Activated CD4-positive, CD25-positive, alpha-beta regulatory T cell (primary cell): Measurements from ENCODE around the gene SIVA1.
"Not testable (repeated sequence)": the region's sequence is repeated elsewhere in the genome, so short reads cannot be mapped to it uniquely, and the experiment has no call there.

ENCODE experiments used
- DNase-seq, 4 experiments: peaks; one replicate each; lab custom pipeline; 2025; lab: John Stamatoyannopoulos, UW

Gene SIVA1

DNA sequence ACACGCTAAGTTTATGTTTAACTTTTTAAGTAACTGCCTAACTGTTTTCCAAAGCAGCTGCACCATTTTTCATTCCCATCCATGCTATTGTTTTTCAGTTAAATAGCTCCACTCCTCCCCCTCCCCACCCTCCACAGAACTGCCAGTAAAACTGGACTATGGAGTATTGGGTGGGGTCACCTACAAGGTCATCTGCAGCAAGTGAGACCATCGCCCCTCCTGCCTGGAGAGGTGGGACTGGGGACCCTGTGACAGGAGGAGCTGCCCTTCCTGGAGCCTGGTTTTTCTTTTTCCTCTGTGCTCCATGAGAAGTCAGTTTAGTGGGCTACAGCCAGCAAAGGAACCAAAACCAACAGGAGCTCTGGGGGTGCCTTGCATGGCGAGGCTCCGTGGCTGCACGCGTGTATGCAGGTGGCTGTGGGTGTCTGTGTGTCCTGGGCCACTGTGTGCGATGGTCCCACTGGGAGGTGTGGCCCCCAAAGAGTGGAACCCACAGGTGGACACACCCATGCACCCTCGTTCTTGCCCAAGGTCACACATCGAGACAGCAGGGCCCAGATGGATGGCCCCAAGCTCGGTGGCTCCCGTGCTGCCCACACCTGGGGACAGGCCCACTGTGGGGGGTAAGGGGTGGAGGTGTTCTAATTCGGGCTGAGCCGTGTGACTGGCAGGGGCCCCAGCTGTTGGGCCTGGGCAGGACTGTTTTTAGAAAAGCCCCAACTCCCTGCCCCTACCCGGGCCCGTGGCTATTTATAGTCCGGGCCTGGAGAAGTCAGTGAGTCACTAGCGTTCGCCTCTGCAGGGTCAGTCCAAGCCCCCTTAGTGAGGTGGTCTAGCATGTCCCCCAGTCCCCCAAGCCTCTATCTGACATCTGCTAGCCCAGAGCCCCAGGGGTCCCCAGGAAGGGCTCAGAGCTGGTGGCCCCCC lies 31.2 kb upstream of the SIVA1 start:
- no peak for DNase-seq

DNA sequence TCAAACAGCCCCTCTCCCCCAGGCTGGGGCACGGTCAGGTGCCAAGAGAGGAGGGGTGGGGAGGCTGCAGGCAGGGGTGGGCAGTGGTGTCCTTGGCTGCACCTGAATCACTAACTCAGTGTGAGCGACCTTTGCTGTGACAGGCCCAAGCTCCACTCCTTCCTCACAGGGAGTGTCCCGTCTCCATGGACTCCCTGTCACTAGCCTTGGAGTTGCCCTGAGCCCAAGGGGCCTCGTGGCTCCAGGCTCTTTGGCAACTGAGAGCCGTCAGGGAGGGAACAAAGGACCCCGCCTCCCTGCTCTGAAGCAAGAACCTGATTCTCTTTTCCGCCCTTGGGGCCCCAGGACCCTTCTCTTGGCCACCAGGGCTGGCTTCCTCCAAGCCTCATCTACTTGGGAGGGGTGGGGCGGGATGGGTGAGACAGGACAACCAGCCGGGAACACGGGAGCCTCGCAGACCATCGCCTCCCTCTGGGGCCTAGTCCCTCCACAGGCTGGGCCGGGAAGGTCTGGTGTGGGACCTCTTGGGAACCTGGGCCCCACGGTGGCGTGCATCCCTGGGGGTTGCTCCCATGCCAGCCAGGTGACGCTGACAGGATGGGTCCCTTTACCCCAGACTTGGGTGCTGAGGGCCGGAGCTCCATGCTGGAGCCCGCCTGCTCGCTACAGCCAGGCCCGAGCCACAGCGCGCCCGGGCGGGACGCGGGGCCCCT lies 29.9 kb upstream of the SIVA1 start:
- no peak for DNase-seq

DNA sequence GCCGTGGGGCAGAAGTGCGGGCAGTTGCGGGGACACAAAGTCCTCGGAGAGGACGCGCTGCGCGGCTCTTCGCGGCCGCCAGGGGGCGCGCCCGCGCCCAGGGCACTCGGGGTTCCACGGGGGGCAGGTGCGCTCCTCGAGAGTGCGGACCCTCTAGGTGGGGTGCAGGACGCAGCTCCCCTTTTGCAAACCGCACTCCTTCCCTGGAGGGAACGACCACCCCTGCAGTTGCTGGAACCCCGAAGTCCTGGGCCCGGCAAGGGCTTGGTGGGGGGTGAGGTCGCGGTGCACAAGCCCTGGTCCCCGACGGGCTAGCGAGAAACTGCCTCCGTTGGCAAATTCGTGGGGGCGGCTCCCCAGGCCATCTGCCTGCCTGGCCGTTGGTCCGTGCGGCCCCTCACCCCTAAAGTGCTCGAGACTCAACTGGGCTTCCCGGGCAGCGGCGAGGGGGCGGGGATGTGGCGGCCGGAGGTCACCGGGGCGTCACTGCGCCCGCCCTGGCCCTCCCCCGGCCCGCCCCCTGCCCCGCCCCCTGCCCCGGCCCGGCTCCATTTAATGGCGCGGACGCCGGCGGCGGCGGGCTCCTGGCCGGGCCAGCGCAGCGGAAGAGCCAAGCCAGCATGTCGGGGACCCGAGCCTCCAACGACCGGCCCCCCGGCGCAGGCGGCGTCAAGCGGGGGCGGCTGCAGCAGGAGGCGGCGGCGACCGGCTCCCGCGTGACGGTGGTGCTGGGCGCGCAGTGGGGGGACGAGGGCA lies 29.1 kb upstream of the SIVA1 start, which contains the start of gene ADSS1:
Gene ADSS1, plus strand, starts transcription at position 579 of the 756 bp plus-strand sequence. Its CDS starts 42 bp downstream, at position 621.
- peak in 3 of 4 experiments; percentile 31 to 43 (median 31) for DNase-seq

DNA sequence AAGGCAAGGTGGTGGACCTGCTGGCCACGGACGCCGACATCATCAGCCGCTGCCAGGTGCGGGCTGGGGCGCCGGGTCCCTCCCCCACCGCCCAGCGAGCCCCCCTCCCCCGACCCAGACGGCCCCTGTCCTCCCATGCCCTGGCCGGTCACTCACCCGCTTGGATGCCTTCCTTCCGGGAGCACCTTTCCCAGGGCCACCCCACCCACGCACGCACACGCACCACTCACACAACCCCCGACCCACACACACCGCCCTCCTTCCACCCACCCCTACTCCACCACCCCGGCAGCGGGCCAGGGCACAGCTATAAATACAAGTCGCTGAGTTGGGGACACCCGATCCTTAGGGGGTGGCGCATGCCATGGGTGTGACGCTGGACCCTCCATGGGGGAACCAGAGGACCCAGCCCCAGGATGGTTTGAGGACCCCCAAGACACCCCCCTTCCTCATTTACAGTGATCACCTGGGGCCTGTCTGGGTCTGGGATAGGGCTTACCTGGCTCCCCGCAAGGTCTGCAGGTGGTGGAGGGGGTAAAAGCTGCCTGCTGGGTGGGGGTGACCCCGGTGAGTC lies 28.5 kb upstream of the SIVA1 start:
- no peak for DNase-seq

DNA sequence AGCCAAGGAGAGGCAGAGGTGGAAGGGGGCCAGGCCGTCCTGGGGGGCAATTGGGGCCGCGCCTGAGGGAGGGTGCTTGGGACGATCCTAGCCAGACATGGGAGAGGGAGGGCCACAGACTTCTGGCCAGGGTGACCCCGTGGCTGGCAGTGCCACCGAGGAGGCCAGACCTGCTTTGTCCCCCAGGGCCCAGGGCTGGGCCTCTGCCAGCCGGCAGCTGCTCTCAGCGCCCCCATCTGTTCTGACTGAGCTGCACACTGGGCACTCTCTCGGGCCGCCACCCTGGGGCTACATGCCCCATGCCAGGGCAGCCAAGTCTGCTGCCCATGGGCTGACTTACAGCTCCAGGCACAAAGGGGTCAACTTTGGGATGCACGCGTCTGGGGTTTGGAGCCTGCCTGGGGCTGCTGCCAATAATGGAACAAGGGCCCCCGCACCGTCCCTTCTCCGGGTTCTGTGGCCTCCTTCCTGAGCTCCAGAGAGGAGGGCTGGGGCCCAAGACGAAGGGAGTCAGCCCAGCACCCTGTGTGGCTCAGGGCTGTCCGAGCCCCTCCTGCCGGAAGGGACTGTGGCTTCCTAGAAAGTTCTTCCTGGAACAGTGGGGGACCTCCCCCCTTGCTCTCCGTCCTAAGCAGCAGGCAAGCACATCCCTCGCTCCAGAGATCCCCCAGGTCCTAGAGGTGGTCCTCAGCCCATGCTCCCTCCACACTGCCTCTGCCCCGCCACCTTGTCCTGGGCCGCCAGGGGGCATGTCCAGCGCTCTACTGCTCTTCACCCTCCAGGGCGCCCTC lies 27.8 kb upstream of the SIVA1 start:
- DNase-seq: no peak

DNA sequence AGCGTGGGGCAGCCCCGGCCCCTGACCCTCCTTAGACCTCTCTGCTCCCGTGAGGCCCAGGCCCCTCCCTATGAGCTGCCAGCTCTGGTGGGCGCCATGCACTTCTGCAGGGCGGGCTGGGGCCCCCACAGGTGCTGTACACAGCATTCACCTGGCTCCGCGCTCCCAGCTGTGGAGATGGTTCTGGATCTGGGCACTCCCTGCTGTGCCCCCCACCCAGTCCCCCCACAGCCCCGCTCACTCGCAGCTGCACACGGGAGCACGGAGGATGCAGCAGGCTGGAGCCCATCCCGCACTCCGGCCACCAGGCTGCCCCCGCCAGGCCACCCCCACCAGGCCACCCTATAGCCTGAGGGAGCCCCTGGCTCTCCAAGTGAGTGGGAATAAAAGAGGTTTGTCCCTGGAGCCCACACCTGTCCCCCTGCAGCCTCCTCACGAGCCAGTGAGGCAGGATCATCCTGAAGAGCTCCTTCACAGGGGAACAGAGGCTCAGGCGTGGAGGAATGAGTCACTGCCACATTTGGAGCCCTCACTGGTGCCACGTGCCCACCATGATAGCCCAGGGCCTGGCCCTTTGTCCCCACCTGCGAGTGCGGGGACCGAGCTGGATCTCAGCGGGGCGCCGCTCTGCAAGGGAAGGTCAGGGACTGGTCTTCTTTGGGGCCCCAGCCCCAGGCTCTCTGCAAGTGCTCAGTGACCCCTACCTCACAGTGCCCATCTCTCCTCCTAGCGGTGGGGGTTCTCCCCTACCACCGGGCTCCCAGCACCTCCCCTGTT lies 27.0 kb upstream of the SIVA1 start:
- DNase-seq: no peak

DNA sequence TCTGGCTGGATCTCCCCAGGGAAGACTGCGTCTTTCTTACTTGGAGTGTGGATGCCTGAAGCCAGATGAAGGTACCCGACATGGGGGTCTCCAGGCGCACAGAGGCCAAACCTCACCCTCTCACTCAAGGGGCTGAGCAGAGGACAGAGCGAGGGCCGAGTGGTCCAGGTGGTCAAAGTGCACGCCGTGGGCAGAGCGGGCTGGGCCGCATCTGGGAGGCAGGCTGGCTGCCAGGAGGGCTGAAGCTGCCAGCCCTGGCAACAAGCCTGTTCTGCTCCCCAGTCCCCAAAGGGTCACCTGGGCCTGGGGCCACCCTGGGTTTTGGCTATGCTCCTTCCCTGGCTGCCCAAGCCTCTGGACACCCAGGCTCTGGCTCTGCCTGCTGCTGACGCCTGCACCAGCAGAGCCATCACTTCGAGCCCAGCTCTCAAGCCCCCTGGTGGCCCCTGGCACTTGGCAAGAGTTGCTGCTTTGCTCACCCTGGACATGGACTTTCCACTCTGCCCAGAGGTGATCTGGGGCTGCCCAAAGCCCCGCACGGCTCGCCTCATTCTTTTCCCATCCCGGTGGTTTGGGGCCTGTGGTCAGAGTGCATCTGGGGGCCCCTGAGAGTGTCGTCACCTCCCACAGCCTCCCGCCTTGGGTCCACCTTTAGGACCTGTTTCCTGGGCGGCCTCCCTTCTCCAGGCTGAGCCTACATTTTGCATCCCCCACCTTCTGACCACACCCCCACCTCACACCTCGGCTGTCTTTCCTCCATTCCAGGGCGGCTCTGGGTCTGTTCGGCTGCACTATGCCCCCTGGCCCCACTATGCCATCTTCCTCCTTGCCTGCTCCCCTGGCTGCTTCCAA lies 26.1 kb upstream of the SIVA1 start:
- DNase-seq: no peak

DNA sequence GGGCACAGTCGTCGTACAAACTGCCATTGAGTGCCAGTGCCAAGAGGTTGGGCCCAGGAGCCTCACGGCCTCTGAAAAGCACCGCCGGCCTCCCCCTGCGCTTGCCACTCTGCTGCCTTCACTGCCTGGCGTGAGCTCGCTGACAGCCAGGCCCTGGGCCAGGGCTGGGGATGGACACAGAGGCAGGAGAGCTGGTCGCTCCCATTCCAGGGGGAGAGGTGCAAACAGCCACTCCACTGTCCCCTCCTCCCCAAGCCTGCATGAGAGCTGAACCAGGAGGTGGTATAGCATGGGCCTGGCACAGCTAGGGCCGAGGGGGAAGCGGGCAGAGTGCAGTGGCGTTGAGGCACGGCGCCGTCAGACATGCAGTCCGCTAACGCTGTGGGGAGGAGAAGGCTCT lies 24.3 kb upstream of the SIVA1 start:
- DNase-seq: no peak

DNA sequence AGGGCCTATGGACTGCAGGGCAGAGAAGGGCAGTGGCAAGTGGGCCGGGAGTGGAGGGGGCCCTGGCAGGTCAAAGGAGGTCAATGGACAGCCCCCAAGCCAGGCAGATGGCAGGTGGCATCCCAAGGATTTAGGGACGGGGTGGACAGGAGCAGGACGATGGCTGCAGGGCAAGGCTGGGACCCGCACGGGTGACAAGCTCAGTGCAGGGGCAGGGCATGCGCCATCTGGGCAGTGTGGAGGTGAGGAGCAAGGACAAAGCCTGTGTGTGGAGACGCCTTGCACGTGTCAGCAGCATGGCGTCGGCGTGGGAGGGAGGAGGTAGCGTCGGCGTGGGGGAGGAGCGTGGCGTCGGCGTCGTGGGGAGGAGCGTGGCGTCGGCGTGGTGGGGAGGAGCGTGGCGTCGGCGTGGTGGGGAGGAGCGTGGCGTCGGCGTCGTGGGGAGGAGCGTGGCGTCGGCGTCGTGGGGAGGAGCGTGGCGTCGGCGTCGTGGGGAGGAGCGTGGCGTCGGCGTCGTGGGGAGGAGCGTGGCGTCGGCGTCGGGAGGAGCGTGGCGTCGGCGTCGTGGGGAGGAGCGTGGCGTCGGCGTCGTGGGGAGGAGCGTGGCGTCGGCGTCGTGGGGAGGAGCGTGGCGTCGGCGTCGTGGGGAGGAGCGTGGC lies 23.6 kb upstream of the SIVA1 start:
- not testable (repeated sequence) for DNase-seq

DNA sequence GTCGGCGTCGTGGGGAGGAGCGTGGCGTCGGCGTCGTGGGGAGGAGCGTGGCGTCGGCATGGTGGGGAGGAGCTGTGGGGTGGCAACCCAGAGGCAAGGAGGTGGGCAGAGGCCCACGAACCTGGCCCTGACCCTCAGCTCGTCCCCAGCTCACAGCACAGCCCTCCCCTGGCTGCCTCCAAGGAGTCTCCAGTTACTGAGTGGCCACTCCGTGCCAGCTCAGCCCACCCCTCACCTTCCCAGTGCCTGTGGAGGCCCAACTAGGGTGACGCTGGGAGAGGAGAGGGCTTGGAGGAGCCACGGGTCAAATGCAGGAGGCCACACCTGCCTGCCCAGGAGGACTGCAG lies 23.1 kb upstream of the SIVA1 start:
- DNase-seq: no peak

DNA sequence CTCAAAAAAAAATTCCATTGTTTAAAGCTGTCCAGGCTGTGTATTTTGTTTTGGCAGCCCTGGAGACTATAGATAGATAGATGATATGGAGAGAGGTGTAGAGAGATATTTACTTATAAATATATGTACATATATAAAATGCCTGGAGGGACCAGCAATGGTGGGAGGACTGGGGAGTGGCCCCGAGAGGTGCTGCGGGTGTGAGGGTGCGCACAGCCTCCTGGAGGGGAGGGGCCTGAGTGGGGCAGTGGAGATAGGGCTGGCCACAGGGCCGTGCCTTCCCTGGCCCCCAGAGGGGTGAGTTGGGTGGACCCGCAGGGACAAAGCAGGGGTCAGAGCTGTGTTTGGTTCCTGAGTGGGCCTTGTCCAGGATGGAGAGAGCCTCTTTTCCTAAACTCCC lies 22.5 kb upstream of the SIVA1 start:
- DNase-seq: no peak

DNA sequence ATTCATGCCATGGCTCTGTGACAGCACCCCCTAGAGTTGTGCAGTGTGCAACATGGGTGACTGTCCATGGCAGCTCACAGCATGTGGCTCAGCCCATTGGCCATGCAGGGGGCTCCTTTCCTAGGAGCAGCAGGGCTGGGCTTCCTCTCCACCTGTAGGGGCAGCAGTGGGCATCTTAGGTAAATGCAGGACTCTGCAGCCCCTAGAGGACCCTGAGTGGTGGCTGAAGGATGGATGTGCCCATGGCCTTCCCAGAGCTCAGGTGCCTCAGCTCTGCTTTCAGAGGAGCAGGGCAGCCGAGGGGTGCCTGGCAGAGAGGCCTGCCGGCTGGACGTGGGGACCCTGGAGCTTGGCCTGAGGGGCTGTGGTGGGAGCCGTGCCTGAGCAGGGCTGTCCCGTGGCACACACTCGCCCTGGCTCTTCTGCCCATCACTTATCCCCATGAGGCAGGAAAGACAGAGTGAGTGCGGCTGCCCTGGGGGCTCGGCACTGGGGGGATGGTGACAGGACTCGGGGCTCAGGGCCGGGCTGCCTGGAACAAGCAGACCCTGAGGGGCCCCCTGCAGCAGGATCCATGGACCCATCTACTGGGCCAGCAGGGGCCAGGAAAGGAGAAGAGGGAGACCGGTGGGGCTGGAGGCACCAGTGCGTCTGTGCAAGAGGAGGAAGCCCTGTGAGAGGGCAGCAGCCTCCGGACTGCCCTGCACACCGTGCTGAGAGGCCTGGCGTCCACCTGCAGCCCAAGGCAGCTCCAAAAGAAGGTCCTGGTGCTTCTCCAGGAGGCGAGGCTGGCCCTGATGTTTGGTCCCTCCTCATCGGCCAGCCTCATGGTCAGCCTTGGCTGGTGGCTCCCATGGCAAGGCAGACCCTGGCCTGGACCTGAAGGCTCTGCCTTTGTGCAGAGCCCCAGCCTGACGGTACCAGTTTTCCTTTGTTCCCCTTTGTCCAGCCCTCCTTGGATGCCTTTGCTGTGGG lies 21.3 kb upstream of the SIVA1 start:
- no peak for DNase-seq

DNA sequence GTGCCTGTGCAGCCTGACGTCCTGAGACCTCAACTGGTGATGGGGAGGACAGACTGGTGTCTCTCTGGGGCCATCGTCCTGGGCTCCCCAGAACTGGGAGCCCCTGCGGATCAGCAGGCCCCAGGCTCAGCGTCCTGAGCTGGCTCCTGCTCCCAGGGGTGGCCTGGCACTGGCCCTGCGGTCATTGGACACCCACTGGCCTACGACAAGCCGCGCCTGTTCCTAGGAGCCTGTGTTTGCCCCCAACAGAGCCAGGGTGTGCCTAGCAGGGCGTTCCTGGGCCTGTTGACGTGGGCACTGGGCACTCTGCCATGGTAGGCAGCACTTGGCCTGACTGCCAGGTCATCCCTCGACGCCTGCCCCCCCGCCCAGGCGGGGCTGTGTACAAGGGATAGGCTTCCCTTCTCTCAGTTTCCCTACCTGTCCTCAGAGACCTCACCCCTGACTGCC lies 20.6 kb upstream of the SIVA1 start:
- no peak for DNase-seq

DNA sequence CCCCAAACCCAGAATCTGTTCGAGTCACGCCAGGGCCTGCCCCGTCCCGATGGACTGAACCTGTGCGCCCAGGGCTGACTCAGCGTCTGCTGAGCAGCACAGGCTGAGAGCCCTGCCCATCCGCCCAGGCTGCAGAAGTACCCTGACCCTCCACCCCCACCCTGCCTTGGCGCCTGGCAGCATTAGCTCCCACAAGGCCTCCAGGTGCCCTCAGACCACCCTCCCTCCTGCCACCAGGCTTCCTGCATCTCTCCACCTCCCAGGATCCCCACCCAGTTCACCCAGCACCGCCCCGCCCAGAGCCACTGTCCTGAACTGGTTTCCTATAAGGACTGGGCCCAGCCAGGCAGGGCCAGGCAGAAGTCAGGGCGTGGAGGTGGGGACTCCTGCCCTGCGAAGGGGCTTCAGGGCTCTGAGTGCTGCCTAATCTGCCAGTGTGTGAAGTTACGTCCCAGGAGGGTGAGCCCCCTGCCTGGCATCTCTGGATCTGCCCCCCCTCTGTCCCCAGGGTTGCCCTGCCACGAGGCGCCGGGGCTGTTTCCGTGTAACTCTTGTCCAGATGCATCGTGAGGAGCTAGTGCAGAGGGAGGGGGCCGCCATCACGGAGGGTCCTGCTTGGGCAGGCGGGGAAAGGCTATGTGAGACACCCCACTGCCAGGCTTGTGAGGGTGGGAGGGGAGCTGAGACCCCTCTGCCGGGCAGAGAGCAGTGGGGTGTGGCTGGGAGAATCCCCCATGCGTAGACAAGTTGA lies 19.8 kb upstream of the SIVA1 start:
- no peak for DNase-seq

DNA sequence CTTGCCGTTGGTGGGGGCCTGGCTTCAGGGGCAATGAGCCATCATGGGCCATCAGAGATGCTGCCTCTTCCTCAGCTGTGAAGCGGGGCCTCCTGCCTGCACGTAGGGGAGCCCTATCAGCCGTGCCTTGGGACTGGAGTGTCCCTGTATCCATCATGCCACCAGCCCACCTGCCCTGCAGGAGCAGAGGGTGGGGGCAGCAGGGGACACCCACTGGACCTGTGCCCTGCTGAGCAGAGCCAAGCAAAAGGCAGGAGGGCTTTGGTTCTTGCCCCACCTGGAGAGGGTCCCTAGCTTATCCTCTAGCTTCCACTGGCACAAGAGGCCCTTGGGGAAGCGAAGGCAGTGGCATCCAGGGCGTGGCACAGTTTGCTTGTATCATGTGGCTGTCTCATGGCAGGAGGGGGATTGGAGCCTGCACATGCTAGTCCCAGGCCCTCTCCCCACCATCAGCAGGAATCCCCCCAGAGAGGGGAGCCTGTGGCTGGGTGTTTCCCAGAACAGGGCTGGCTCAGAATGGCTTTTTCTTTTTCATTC lies 18.8 kb upstream of the SIVA1 start:
- no peak for DNase-seq

DNA sequence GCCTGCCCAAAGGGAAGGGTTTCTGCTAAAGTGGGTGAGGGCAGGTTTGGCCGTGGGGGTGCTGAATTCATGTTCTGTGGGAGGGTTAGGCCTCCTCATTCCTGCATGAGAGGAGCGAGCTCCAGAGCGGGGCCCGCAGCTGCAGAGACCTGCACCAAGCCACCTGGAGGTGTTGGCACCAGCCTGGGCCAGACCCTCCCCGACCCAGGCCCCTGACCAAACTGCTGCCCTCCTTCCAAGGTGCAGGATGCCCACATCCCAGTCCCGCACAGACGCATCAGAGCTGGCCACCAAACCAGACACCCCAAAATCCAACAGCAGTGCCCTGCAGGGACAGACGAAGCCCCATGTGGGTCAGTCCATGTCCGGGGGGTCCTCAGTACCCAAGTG lies 18.4 kb upstream of the SIVA1 start:
- no peak for DNase-seq
